HEK293 (cell line): Measurements from ENCODE around the gene MPO.
A peak's percentile ranks its signal among the peaks of the same experiment; 100 is the strongest.

Source experiments
- EGR2 ChIP-seq: fragments of 450-650 bp; formaldehyde crosslinking; IDR thresholded peaks from 2 replicates; pipeline ENCODE4 v1.5.1; 2016; ENCODE audit warnings: low read depth, missing biosample characterization, missing genetic modification characterization
- GLIS1 ChIP-seq: fragments of 450-650 bp; formaldehyde crosslinking; IDR thresholded peaks from 2 replicates; pipeline ENCODE4 v1.5.1; 2016; ENCODE audit warnings: missing biosample characterization, missing genetic modification characterization
- HOXD13 ChIP-seq: sonication (generic); formaldehyde crosslinking; IDR thresholded peaks from 2 replicates; pipeline ENCODE4 v1.8.0; 2022; ENCODE audit warnings: missing genetic modification reagents, borderline replicate concordance
- PRDM10 ChIP-seq: fragments of 450-650 bp; formaldehyde crosslinking; IDR thresholded peaks from 2 replicates; pipeline ENCODE4 v1.5.1; 2016; ENCODE audit warnings: missing biosample characterization, missing genetic modification characterization
- PRDM4 ChIP-seq: fragments of 450-650 bp; formaldehyde crosslinking; IDR thresholded peaks from 2 replicates; pipeline ENCODE4 v1.5.1; 2017; ENCODE audit warnings: missing biosample characterization, missing genetic modification characterization
- PRDM6 ChIP-seq: fragments of 450-650 bp; formaldehyde crosslinking; IDR thresholded peaks from 2 replicates; pipeline ENCODE4 v1.5.1; 2017; ENCODE audit warnings: missing biosample characterization, missing genetic modification characterization
- SP7 ChIP-seq: fragments of 450-650 bp; formaldehyde crosslinking; IDR thresholded peaks from 2 replicates; pipeline ENCODE4 v1.5.1; 2016; ENCODE audit warnings: missing biosample characterization, missing genetic modification characterization
- TCF7L2 ChIP-seq: IDR thresholded peaks from 2 replicates; pipeline ENCODE4 v1.6.1; 2011; ENCODE audit warnings: low read depth, mild to moderate bottlenecking, inconsistent platforms, low read length, moderate library complexity, borderline replicate concordance
- ZBTB26 ChIP-seq: fragments of 450-650 bp; formaldehyde crosslinking; optimal IDR thresholded peaks from 2 replicates; pipeline ENCODE3; 2016; ENCODE audit warnings: missing biosample characterization, mild to moderate bottlenecking, missing genetic modification characterization
- ZBTB7A ChIP-seq: fragments of 450-650 bp; formaldehyde crosslinking; IDR thresholded peaks from 2 replicates; pipeline ENCODE4 v1.5.1; 2016; ENCODE audit warnings: low read depth, missing biosample characterization, missing genetic modification characterization
- ZBTB8A ChIP-seq: fragments of 450-650 bp; formaldehyde crosslinking; IDR thresholded peaks from 2 replicates; pipeline ENCODE4 v1.5.1; 2016; ENCODE audit warnings: missing biosample characterization, missing genetic modification characterization
- ZFP37 ChIP-seq: fragments of 450-650 bp; formaldehyde crosslinking; IDR thresholded peaks from 2 replicates; pipeline ENCODE4 v1.5.1; 2016; ENCODE audit warnings: missing biosample characterization, missing genetic modification characterization
- ZNF10 ChIP-seq: fragments of 450-650 bp; formaldehyde crosslinking; IDR thresholded peaks from 2 replicates; pipeline ENCODE4 v1.5.1; 2017; ENCODE audit warnings: missing biosample characterization, missing genetic modification characterization
- ZNF121 ChIP-seq: fragments of 450-650 bp; formaldehyde crosslinking; IDR thresholded peaks from 2 replicates; pipeline ENCODE4 v1.5.1; 2016; ENCODE audit warnings: missing biosample characterization, missing genetic modification characterization
- ZNF155 ChIP-seq: fragments of 450-650 bp; formaldehyde crosslinking; IDR thresholded peaks from 2 replicates; pipeline ENCODE4 v1.5.1; 2016; ENCODE audit warnings: missing biosample characterization, missing genetic modification characterization
- ZNF169 ChIP-seq: fragments of 450-650 bp; formaldehyde crosslinking; IDR thresholded peaks from 2 replicates; pipeline ENCODE4 v1.5.1; 2016; ENCODE audit warnings: missing biosample characterization, missing genetic modification characterization
- ZNF19 ChIP-seq: fragments of 450-650 bp; formaldehyde crosslinking; IDR thresholded peaks from 2 replicates; pipeline ENCODE4; 2016; ENCODE audit warnings: missing biosample characterization, missing genetic modification characterization, low read depth
- ZNF239 ChIP-seq: fragments of 450-650 bp; formaldehyde crosslinking; IDR thresholded peaks from 2 replicates; pipeline ENCODE4 v1.5.1; 2016; ENCODE audit warnings: missing biosample characterization, missing genetic modification characterization
- ZNF324 ChIP-seq: fragments of 450-650 bp; formaldehyde crosslinking; IDR thresholded peaks from 2 replicates; pipeline ENCODE4 v1.5.1; 2016; ENCODE audit warnings: missing biosample characterization, missing genetic modification characterization
- ZNF518A ChIP-seq: fragments of 450-650 bp; formaldehyde crosslinking; conservative IDR thresholded peaks from 2 replicates; pipeline ENCODE4 v1.5.1; 2016; ENCODE audit warnings: low read depth, missing biosample characterization, missing genetic modification characterization
- ZNF658 ChIP-seq: fragments of 450-650 bp; formaldehyde crosslinking; IDR thresholded peaks from 2 replicates; pipeline ENCODE4; 2016; ENCODE audit warnings: missing biosample characterization, missing genetic modification characterization
- ZXDB ChIP-seq: fragments of 450-650 bp; formaldehyde crosslinking; IDR thresholded peaks from 2 replicates; pipeline ENCODE4 v1.5.1; 2016; ENCODE audit warnings: missing biosample characterization, missing genetic modification characterization
- TF ChIP-seq, protein P1 (sequence below): fragments of 450-650 bp; formaldehyde crosslinking; IDR thresholded peaks from 2 replicates; pipeline ENCODE4 v1.5.1; 2017; ENCODE audit warnings: missing biosample characterization, mild to moderate bottlenecking, missing genetic modification characterization, moderate library complexity

MPO gene

GRCh38 chr17:58249270-58250133 lies 31.2 kb downstream of the MPO start (continued):
- no peak for TF ChIP-seq PRDM6
- no peak for TF ChIP-seq ZNF121 (tag by site-specific recombination)
- TF ChIP-seq ZNF10 (tag by site-specific recombination): no peak
- TF ChIP-seq TCF7L2: no peak
- TF ChIP-seq ZNF324 (tag by site-specific recombination): peak; percentile 63; the same call in 1 of the 2 replicates
- TF ChIP-seq ZXDB (tag by site-specific recombination): peak; percentile 82
- no peak for TF ChIP-seq PRDM10
- no peak for TF ChIP-seq ZNF658 (tag by site-specific recombination)
- TF ChIP-seq GLIS1 (tag by site-specific recombination): peak; percentile 39
- TF ChIP-seq ZNF239: no peak
- TF ChIP-seq PRDM4 (tag by site-specific recombination): no peak
- TF ChIP-seq ZBTB26 (tag by site-specific recombination): peak; percentile 30
- peak; percentile 51; the same call in 1 of the 2 replicates for TF ChIP-seq SP7
- TF ChIP-seq ZFP37 (tag by site-specific recombination): 0 out of 2 replicates have a peak, but pooled peaks have one; percentile 28
- TF ChIP-seq EGR2 (tag by site-specific recombination): no peak
- TF ChIP-seq, protein P1, sequence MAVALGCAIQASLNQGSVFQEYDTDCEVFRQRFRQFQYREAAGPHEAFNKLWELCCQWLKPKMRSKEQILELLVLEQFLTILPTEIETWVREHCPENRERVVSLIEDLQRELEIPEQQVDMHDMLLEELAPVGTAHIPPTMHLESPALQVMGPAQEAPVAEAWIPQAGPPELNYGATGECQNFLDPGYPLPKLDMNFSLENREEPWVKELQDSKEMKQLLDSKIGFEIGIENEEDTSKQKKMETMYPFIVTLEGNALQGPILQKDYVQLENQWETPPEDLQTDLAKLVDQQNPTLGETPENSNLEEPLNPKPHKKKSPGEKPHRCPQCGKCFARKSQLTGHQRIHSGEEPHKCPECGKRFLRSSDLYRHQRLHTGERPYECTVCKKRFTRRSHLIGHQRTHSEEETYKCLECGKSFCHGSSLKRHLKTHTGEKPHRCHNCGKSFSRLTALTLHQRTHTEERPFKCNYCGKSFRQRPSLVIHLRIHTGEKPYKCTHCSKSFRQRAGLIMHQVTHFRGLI (tag by site-specific recombination): 0 out of 2 replicates have a peak, but pooled peaks have one; percentile 25
- TF ChIP-seq ZBTB7A (tag by site-specific recombination): 0 out of 2 replicates have a peak, but pooled peaks have one; percentile 40
- TF ChIP-seq ZNF19 (tag by site-specific recombination): no peak
- no peak for TF ChIP-seq ZNF518A (tag by site-specific recombination)
- TF ChIP-seq ZNF155: no peak
- TF ChIP-seq HOXD13 (CRISPR knock-in tag): 0 out of 2 replicates have a peak, but pooled peaks have one; percentile 19
- no peak for TF ChIP-seq ZBTB8A (tag by site-specific recombination)
- no peak for TF ChIP-seq ZNF169 (tag by site-specific recombination)
